Left ventricle myocardium inferior (tissue), 1 donor: ENCODE data around the gene OR1J2. TPM values are rescaled to one million over a fixed set of nuclear protein-coding genes. Genes with fewer than 3 reads are reported as not detected.
"Not testable (repeated sequence)": the region's sequence is repeated elsewhere in the genome, so short reads cannot be mapped to it uniquely, and the experiment has no call there.

Experiments
- DNase-seq: peaks from one replicate; pipeline ENCODE4 v3.0.0-alpha.2; 2020
- H3K27ac ChIP-seq: fragments of 200-600 bp; replicated peaks from 2 replicates; pipeline ENCODE4 v1.8.0; 2021
- H3K27me3 ChIP-seq: fragments of 200-600 bp; 2 replicates; pipeline ENCODE4 v1.8.0; 2021; ENCODE audit warnings: low read depth
- H3K36me3 ChIP-seq: fragments of 200-600 bp; 2 replicates; pipeline ENCODE4 v1.8.0; 2021
- H3K4me1 ChIP-seq: fragments of 200-600 bp; 2 replicates; pipeline ENCODE4 v1.8.0; 2021
- H3K4me3 ChIP-seq: fragments of 200-600 bp; 2 replicates; pipeline ENCODE4 v1.8.0; 2021; ENCODE audit warnings: mild to moderate bottlenecking, moderate library complexity
- H3K9me3 ChIP-seq: fragments of 200-600 bp; replicated peaks from 2 replicates; pipeline ENCODE4 v1.8.0; 2021
- CTCF ChIP-seq: fragments of 200-600 bp; IDR thresholded peaks from 2 replicates; pipeline ENCODE4 v1.8.0; 2021; ENCODE audit warnings: antibody characterized with exemption, mild to moderate bottlenecking, borderline replicate concordance
- intact Hi-C: fragments of 100-400 bp; cut with micrococcal nuclease; formaldehyde crosslinking; loops from one replicate; pipeline ENCODE4 v1.11.0; 2022
- total RNA-seq: library from RNA; stranded (reverse); fragmentation: NEBNext Ultra II Directional; extraction: Animal tissue kit (Norgen Biotek cat#: 25700); gene quantifications from one replicate; pipeline ENCODE4 v1.2.1, GENCODE V29; 2021
- donor health status: DM: no; HTN: yes; CAD: no; lungs with severe emphysema.

The OR1J2 gene
- total RNA-seq, 1 donor from 2014 or later = not detected

GRCh38 chr9:122506964-122507363 lies 3.6 kb upstream of the OR1J2 start:
- Histone ChIP-seq H3K9me3 (no peaks in the 10 kb centered on the region), H3K4me3 (no peak overlapping the region), H3K27me3 (peaks cover 37% of the 10 kb centered on the region), H3K4me1 (no peaks in the 10 kb centered on the region), H3K36me3 (no peaks in the 10 kb centered on the region), H3K27ac (no peak overlapping the region)
- DNase-seq = no peak
- intact Hi-C loops = no loop called here
- TF ChIP-seq CTCF = no peak

- no peak for TF ChIP-seq CTCF
- H3K36me3 ChIP-seq = no peaks in the 10 kb centered on the region
- intact Hi-C loops = no loop called here
- H3K4me3 ChIP-seq = no peak overlapping the region
- H3K9me3 ChIP-seq = no peaks in the 10 kb centered on the region
- H3K27me3 ChIP-seq = peaks cover 72% of the 10 kb centered on the region
- no peak for DNase-seq
- no peaks in the 10 kb centered on the region for H3K4me1 ChIP-seq
- no peak overlapping the region for H3K27ac ChIP-seq
Measured at GRCh38 chr9:122518226-122518625, 7.6 kb downstream of the OR1J2 start.

- Histone ChIP-seq H3K27me3 (peaks cover 73% of the 10 kb centered on the region), H3K9me3 (no peaks in the 10 kb centered on the region), H3K4me1 (no peaks in the 10 kb centered on the region), H3K36me3 (no peaks in the 10 kb centered on the region), H3K27ac (no peak within 1 kb of the TSS), H3K4me3 (no peak within 1 kb of the TSS)
- TF ChIP-seq CTCF = no peak
- no peak for DNase-seq
- intact Hi-C loops = no loop called here
Measured at GRCh38 chr9:122518841-122519240, 8.2 kb downstream of the OR1J2 start, which contains the start of gene OR1J4. OR1J4 (plus strand) TSS chr9:122519141; CDS start chr9:122519141, 0 bp downstream.

GRCh38 chr9:122519376-122519775 lies 8.8 kb downstream of the OR1J2 start:
- no peak for TF ChIP-seq CTCF
- H3K4me3 ChIP-seq = no peak overlapping the region
- H3K4me1 ChIP-seq = no peaks in the 10 kb centered on the region
- DNase-seq = no peak
- no peaks in the 10 kb centered on the region for H3K36me3 ChIP-seq
- H3K27ac ChIP-seq = no peak overlapping the region
- peaks cover 70% of the 10 kb centered on the region for H3K27me3 ChIP-seq
- H3K9me3 ChIP-seq = no peaks in the 10 kb centered on the region
- intact Hi-C loops = no loop called here

- peaks cover 36% of the 10 kb centered on the region for H3K27me3 ChIP-seq
- intact Hi-C loops = no loop called here
- no peak overlapping the region for H3K27ac ChIP-seq
- no peaks in the 10 kb centered on the region for H3K36me3 ChIP-seq
- no peak overlapping the region for H3K4me3 ChIP-seq
- no peak for DNase-seq
- TF ChIP-seq CTCF = no peak
- H3K9me3 ChIP-seq = no peaks in the 10 kb centered on the region
- H3K4me1 ChIP-seq = no peaks in the 10 kb centered on the region
Measured at GRCh38 chr9:122526602-122527001, 16.0 kb downstream of the OR1J2 start.

- intact Hi-C loops = no loop called here
- Histone ChIP-seq H3K4me3 (no peak within 1 kb of the TSS), H3K9me3 (no peaks in the 10 kb centered on the region), H3K4me1 (no peaks in the 10 kb centered on the region), H3K27me3 (peaks cover 30% of the 10 kb centered on the region), H3K27ac (no peak within 1 kb of the TSS), H3K36me3 (no peaks in the 10 kb centered on the region)
- TF ChIP-seq CTCF = no peak
- no peak for DNase-seq
Measured at GRCh38 chr9:122527193-122527592, 16.6 kb downstream of the OR1J2 start, which contains the start of gene OR1N1. OR1N1 (minus strand) TSS chr9:122527293; CDS start chr9:122527293, 0 bp downstream.

GRCh38 chr9:122531157-122531556 lies 20.6 kb downstream of the OR1J2 start:
- H3K9me3 ChIP-seq, H3K4me1 ChIP-seq, H3K27ac ChIP-seq, H3K4me3 ChIP-seq, intact Hi-C loops, H3K36me3 ChIP-seq, H3K27me3 ChIP-seq, DNase-seq: not testable (repeated sequence)
